ENCODE data around the gene PAM16.

Gene PAM16

GRCh38 chr16:4388271-4389021 is 37.3 kb upstream of the PAM16 start:
- H3K36me3 Mint-ChIP-seq (ENCODE audit: low read depth): peaks cover under 1% of the 10 kb centered on the region
- H3K4me3 Mint-ChIP-seq: no peak overlapping the region
- H3K27ac Mint-ChIP-seq: peak overlapping the region in 2 of 3 experiments; percentile 54 to 89
- TF ChIP-seq CTCF (IDR thresholded peaks at IDR 0.05; ENCODE audit: unreplicated experiment in 3 of 3): no peak
- H3K27me3 Mint-ChIP-seq (ENCODE audit: low read depth): no peaks in the 10 kb centered on the region
- peaks cover 41% of the 10 kb centered on the region for H3K4me1 Mint-ChIP-seq
- no peaks in the 10 kb centered on the region for H3K9me3 Mint-ChIP-seq

DNA sequence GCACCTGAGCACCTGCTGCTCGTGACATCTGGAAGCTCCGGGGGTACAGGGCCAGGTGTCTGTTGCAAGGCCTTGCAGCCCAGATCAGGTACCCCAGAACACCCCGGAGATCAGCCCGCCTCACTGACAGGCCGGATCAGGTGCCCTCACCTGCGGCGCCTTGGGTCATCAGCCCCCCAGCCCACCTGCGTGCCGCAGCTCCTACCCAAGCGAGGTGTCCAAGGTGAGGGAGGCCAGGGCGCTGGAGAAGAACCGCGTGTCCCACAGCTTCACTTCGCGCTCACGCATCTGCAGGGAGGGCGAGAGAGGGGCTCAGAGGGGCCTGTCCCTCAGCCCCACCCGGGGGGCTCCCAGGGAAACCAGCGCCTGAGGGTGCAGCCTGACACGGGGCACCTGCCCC is 36.7 kb upstream of the PAM16 start:
- Mint-ChIP-seq H3K27me3 (ENCODE audit: low read depth) (no peaks in the 10 kb centered on the region), H3K9me3 (no peaks in the 10 kb centered on the region), H3K4me3 (no peak overlapping the region), H3K4me1 (peaks cover 39% of the 10 kb centered on the region), H3K27ac (no peak overlapping the region), H3K36me3 (ENCODE audit: low read depth) (peaks cover 6% of the 10 kb centered on the region)
- no peak for TF ChIP-seq CTCF (IDR thresholded peaks at IDR 0.05; ENCODE audit: unreplicated experiment in 3 of 3)

GRCh38 chr16:4386951-4387565 is 35.9 kb upstream of the PAM16 start:
- H3K9me3 Mint-ChIP-seq: no peaks in the 10 kb centered on the region
- peaks cover 32% of the 10 kb centered on the region for H3K4me1 Mint-ChIP-seq
- H3K4me3 Mint-ChIP-seq: no peak overlapping the region
- H3K27me3 Mint-ChIP-seq (ENCODE audit: low read depth): no peaks in the 10 kb centered on the region
- TF ChIP-seq CTCF (IDR thresholded peaks at IDR 0.05; ENCODE audit: unreplicated experiment in 3 of 3): no peak
- H3K27ac Mint-ChIP-seq: peak overlapping the region; percentile 42 to 73 (median 68)
- H3K36me3 Mint-ChIP-seq (ENCODE audit: low read depth): peaks cover 6% of the 10 kb centered on the region

- Mint-ChIP-seq H3K9me3 (no peaks in the 10 kb centered on the region), H3K4me1 (peaks cover 31% of the 10 kb centered on the region), H3K27ac (peak overlapping the region in 2 of 3 experiments; percentile 68 to 73), H3K4me3 (no peak overlapping the region), H3K36me3 (ENCODE audit: low read depth) (peaks cover 6% of the 10 kb centered on the region), H3K27me3 (ENCODE audit: low read depth) (no peaks in the 10 kb centered on the region)
- TF ChIP-seq CTCF (IDR thresholded peaks at IDR 0.05; ENCODE audit: unreplicated experiment in 3 of 3): no peak
Measured at GRCh38 chr16:4386451-4386805, 35.3 kb upstream of the PAM16 start.

GRCh38 chr16:4385789-4386450 is 34.8 kb upstream of the PAM16 start:
- Mint-ChIP-seq H3K4me1 (peaks cover 31% of the 10 kb centered on the region), H3K4me3 (no peak overlapping the region), H3K9me3 (no peaks in the 10 kb centered on the region), H3K36me3 (ENCODE audit: low read depth) (peaks cover 6% of the 10 kb centered on the region), H3K27me3 (ENCODE audit: low read depth) (no peaks in the 10 kb centered on the region), H3K27ac (peak overlapping the region; percentile 60 to 73 (median 67))
- TF ChIP-seq CTCF (IDR thresholded peaks at IDR 0.05; ENCODE audit: unreplicated experiment in 3 of 3): no peak
